IMR-90 (cell line): ENCODE data around the gene AK3. TPM values are rescaled to one million over a fixed set of nuclear protein-coding genes. Genes with fewer than 3 reads are reported as not detected.

Experiments
- ATAC-seq: fragments of 200-7000 bp; cut with Tn5 transposase; 2 replicates; pipeline ENCODE4 v1.9.1; 2020; ENCODE audit warnings: low read depth, mild to moderate bottlenecking, moderate library complexity
- BruUV-seq: library from RNA; stranded (reverse); fragments of 400-500 nt; replicated peaks from 2 replicates; lab custom pipeline; 2021; lab: Mats Ljungman, UMichigan
- CTCF ChIA-PET: fragments of 300-600 bp; formaldehyde crosslinking; extraction: SDS; loops from one replicate; lab custom pipeline; 2021; ENCODE audit warnings: antibody characterized with exemption; lab: Yijun Ruan, JAX
- POLR2A ChIA-PET: fragments of 300-600 bp; sonication (Branson Sonifier 250); formaldehyde crosslinking; loops from one replicate; lab custom pipeline; 2022; ENCODE audit warnings: antibody characterized with exemption; ENCODE audit not compliant: unreplicated experiment; lab: Charles Lee
- DNase-seq: peaks from one replicate; pipeline ENCODE4 v3.0.0; 2013
- H2AFZ ChIP-seq: replicated peaks from 2 replicates; pipeline ENCODE3; 2013; ENCODE audit warnings: low read length, mild to moderate bottlenecking; ENCODE audit not compliant: poor library complexity
- H2AK5ac ChIP-seq: 2 replicates; pipeline ENCODE4 v1.6.1; 2013; ENCODE audit warnings: low read depth, low read length, inconsistent platforms
- H2AK9ac ChIP-seq: replicated peaks from 2 replicates; pipeline ENCODE3; 2013; ENCODE audit warnings: mild to moderate bottlenecking, low read depth, low read length, moderate library complexity; ENCODE audit not compliant: poor library complexity
- H2BK120ac ChIP-seq: 2 replicates; pipeline ENCODE4 v1.6.1; 2013; ENCODE audit warnings: low read depth, low read length, inconsistent platforms
- H2BK15ac ChIP-seq: 3 replicates; pipeline ENCODE4 v1.6.1; 2013; ENCODE audit warnings: low read depth, low read length, inconsistent platforms
- H2BK20ac ChIP-seq: 2 replicates; pipeline ENCODE4 v1.6.1; 2013; ENCODE audit warnings: low read depth, mild to moderate bottlenecking, inconsistent platforms, low read length, moderate library complexity
- H2BK5ac ChIP-seq: 2 replicates; pipeline ENCODE4 v1.6.1; 2013; ENCODE audit warnings: mild to moderate bottlenecking, low read depth, low read length, inconsistent platforms; ENCODE audit not compliant: poor library complexity, severe bottlenecking
- H3K14ac ChIP-seq: replicated peaks from 2 replicates; pipeline ENCODE4 v1.6.1; 2013; ENCODE audit warnings: low read depth, low read length, inconsistent platforms
- H3K18ac ChIP-seq: 2 replicates; pipeline ENCODE4 v1.6.1; 2013; ENCODE audit warnings: low read depth, low read length, control low read depth
- H3K23ac ChIP-seq: 2 replicates; pipeline ENCODE4 v1.6.1; 2013; ENCODE audit warnings: low read depth, low read length, inconsistent platforms
- H3K27ac ChIP-seq: 2 replicates; pipeline ENCODE4 v1.5.1; 2013; ENCODE audit warnings: mild to moderate bottlenecking, control low read depth, low read length; ENCODE audit not compliant: insufficient read depth
- H3K27me3 ChIP-seq: 2 replicates; pipeline ENCODE4 v1.6.1; 2013; ENCODE audit warnings: low read length; ENCODE audit not compliant: control insufficient read depth, insufficient read depth
- H3K36me3 ChIP-seq: 2 replicates; pipeline ENCODE4 v1.6.1; 2013; ENCODE audit warnings: low read length, mixed read lengths; ENCODE audit not compliant: control insufficient read depth, insufficient read depth
- H3K4ac ChIP-seq: 2 replicates; pipeline ENCODE4 v1.6.1; 2013; ENCODE audit warnings: low read depth, low read length, inconsistent platforms
- H3K4me1 ChIP-seq: 2 replicates; pipeline ENCODE4 v1.6.1; 2013; ENCODE audit warnings: low read length, mixed read lengths; ENCODE audit not compliant: control insufficient read depth, insufficient read depth
- H3K4me2 ChIP-seq: 2 replicates; pipeline ENCODE4 v1.6.1; 2013; ENCODE audit warnings: low read depth, mild to moderate bottlenecking, control low read depth, low read length, moderate library complexity
- H3K4me3 ChIP-seq: 2 replicates; pipeline ENCODE4 v1.5.1; 2013; ENCODE audit warnings: low read depth, mild to moderate bottlenecking, control low read depth, low read length, moderate library complexity; ENCODE audit not compliant: insufficient read depth
- H3K56ac ChIP-seq: 2 replicates; pipeline ENCODE4 v1.6.1; 2013; ENCODE audit warnings: low read length, inconsistent platforms; ENCODE audit not compliant: insufficient read depth; ENCODE audit errors: extremely low read depth
- H3K79me1 ChIP-seq, 2 experiments: 2 replicates each; pipeline ENCODE4 v1.6.1; 2013; ENCODE audit warnings: low read length in 2 of 2, inconsistent platforms in 1 of 2, low read depth in 1 of 2
- H3K9ac ChIP-seq: 2 replicates; pipeline ENCODE4 v1.6.1; 2013; ENCODE audit warnings: low read depth, low read length, control low read depth
- H3K9me1 ChIP-seq: 2 replicates; pipeline ENCODE4 v1.6.1; 2013; ENCODE audit warnings: low read length, inconsistent platforms; ENCODE audit not compliant: insufficient read depth
- H3K9me3 ChIP-seq: 2 replicates; pipeline ENCODE4 v1.6.1; 2013; ENCODE audit warnings: low read length; ENCODE audit not compliant: control insufficient read depth, insufficient read depth
- H4K20me1 ChIP-seq: 2 replicates; pipeline ENCODE4 v1.6.1; 2013; ENCODE audit warnings: low read length, inconsistent platforms; ENCODE audit not compliant: insufficient read depth
- H4K5ac ChIP-seq: 2 replicates; pipeline ENCODE4 v1.6.1; 2013; ENCODE audit warnings: mild to moderate bottlenecking, low read depth, low read length, control low read depth
- H4K8ac ChIP-seq, 2 experiments: 2 replicates each; pipeline ENCODE4 v1.6.1; 2013; ENCODE audit warnings: low read depth in 2 of 2, low read length in 2 of 2, control low read depth in 1 of 2, inconsistent platforms in 1 of 2
- H4K91ac ChIP-seq: 2 replicates; pipeline ENCODE4 v1.6.1; 2013; ENCODE audit warnings: low read depth, low read length, inconsistent platforms; ENCODE audit not compliant: insufficient read depth
- BHLHE40 ChIP-seq: fragments of 150-350 bp; IDR thresholded peaks from 2 replicates; pipeline ENCODE4 v1.6.1; 2016; ENCODE audit warnings: mild to moderate bottlenecking, low read depth, low read length
- CEBPB ChIP-seq: IDR thresholded peaks from 2 replicates; pipeline ENCODE4 v1.6.1; 2012; ENCODE audit warnings: low read depth, low read length, improper control_type of control experiment
- CHD1 ChIP-seq: IDR thresholded peaks from 2 replicates; pipeline ENCODE4 v1.6.1; 2012; ENCODE audit warnings: low read depth, low read length, improper control_type of control experiment
- CTCF ChIP-seq: conservative IDR thresholded peaks from 2 replicates; pipeline ENCODE4 v1.5.1; 2012; ENCODE audit warnings: mild to moderate bottlenecking, low read depth, low read length, improper control_type of control experiment
- ELK1 ChIP-seq: fragments of 150-350 bp; IDR thresholded peaks from 2 replicates; pipeline ENCODE4 v1.6.1; 2016; ENCODE audit warnings: low read depth, mild to moderate bottlenecking, low read length, moderate library complexity, borderline replicate concordance
- FOS ChIP-seq: fragments of 150-350 bp; IDR thresholded peaks from 2 replicates; pipeline ENCODE4 v1.6.1; 2016; ENCODE audit warnings: low read depth, low read length
- MAFK ChIP-seq: IDR thresholded peaks from 2 replicates; pipeline ENCODE4 v1.6.1; 2012; ENCODE audit warnings: low read depth, low read length, improper control_type of control experiment
- MAZ ChIP-seq: IDR thresholded peaks from 2 replicates; pipeline ENCODE4 v1.6.1; 2012; ENCODE audit warnings: low read depth, mild to moderate bottlenecking, low read length, improper control_type of control experiment, moderate library complexity, borderline replicate concordance
- MXI1 ChIP-seq: IDR thresholded peaks from 2 replicates; pipeline ENCODE4 v1.6.1; 2012; ENCODE audit warnings: low read depth, mild to moderate bottlenecking, low read length, moderate library complexity, borderline replicate concordance
- NFE2L2 ChIP-seq: fragments of 150-350 bp; IDR thresholded peaks from 2 replicates; pipeline ENCODE4 v1.6.1; 2016; ENCODE audit warnings: low read depth, mild to moderate bottlenecking, low read length
- POLR2A ChIP-seq: IDR thresholded peaks from 2 replicates; pipeline ENCODE4 v1.6.1; 2012; ENCODE audit warnings: mild to moderate bottlenecking, low read depth, low read length
- RAD21 ChIP-seq: IDR thresholded peaks from 2 replicates; pipeline ENCODE4 v1.6.1; 2012; ENCODE audit warnings: low read length, improper control_type of control experiment
- RCOR1 ChIP-seq: IDR thresholded peaks from 2 replicates; pipeline ENCODE4 v1.6.1; 2012; ENCODE audit warnings: mild to moderate bottlenecking, low read length, improper control_type of control experiment; ENCODE audit not compliant: insufficient replicate concordance
- RFX5 ChIP-seq: IDR thresholded peaks from 2 replicates; pipeline ENCODE4 v1.8.0; 2012; ENCODE audit warnings: low read depth, mild to moderate bottlenecking, low read length, moderate library complexity
- SMC3 ChIP-seq: fragments of 150-350 bp; IDR thresholded peaks from 2 replicates; pipeline ENCODE4 v1.6.1; 2016; ENCODE audit warnings: low read depth, mild to moderate bottlenecking, antibody characterized with exemption, low read length, moderate library complexity
- USF2 ChIP-seq: fragments of 150-350 bp; IDR thresholded peaks from 2 replicates; pipeline ENCODE4 v1.6.1; 2017; ENCODE audit warnings: mild to moderate bottlenecking, antibody characterized with exemption, low read length, low read depth
- WGBS, 2 experiments: methylation state at CpG; one replicate each; pipeline versions ENCODE4 v1.1.5 to v1.1.7; 2013; ENCODE audit warnings: missing lambda C conversion rate in 2 of 2; ENCODE audit not compliant: insufficient read length in 1 of 2; ENCODE audit errors: extremely low coverage in 2 of 2; 5-methylcytosine and 5-hydroxymethylcytosine counted together
- dilution Hi-C: fragments of 300-500 bp; cut with HindIII; formaldehyde crosslinking; loops from one replicate; pipeline ENCODE4 v1.14.3; 2018; ENCODE audit warnings: low sequenced_read_pairs; ENCODE audit not compliant: unreplicated experiment
- in situ Hi-C: fragments of 300-500 bp; cut with MboI; formaldehyde crosslinking; loops from 3 replicates; pipeline ENCODE4 v1.14.3; 2019; ENCODE audit warnings: low sequenced_read_pairs, inconsistent platforms, mixed read lengths
- intact Hi-C: fragments of 100-400 bp; cut with micrococcal nuclease; formaldehyde crosslinking; loops from 2 replicates; pipeline ENCODE4 v1.10.0; 2022
- polyA plus RNA-seq, 3 experiments: library from polyadenylated mRNA; depleted of rRNA; stranded (reverse); fragments of >200 nt; gene quantifications; 2 replicates each; pipeline ENCODE4 v1.2.3, GENCODE V29; 2012; ENCODE audit warnings: low replicate concordance in 1 of 3
- total RNA-seq: library from RNA; depleted of rRNA; stranded (reverse); fragments of >200 nt; gene quantifications from 2 replicates; pipeline ENCODE4 v1.2.3, GENCODE V29; 2012

AK3 gene
- total and polyA plus RNA-seq, 2 of the 4 experiments (the other 2 are of a cell fraction): 24.7 to 26.2 TPM

- in situ Hi-C loops: loop anchor here (10.0 to 25.0 kb wide), 3 partner anchors 161 to 673 kb away; partner anchors contain the start of genes INSL6 and PLGRKT
- Histone ChIP-seq H4K91ac (no peak overlapping the region), H3K4me3 (no peak overlapping the region), H2BK5ac (no peak overlapping the region), H3K18ac (no peak overlapping the region), H2AK9ac (no peak overlapping the region), H3K9me3 (no peaks in the 10 kb centered on the region), H3K4me1 (no peaks in the 10 kb centered on the region), H3K56ac (no peak overlapping the region), H4K8ac (no peak overlapping the region), H4K5ac (no peak overlapping the region), H2AK5ac (no peak overlapping the region), H2BK15ac (no peak overlapping the region), H3K9ac (no peak overlapping the region), H3K14ac (no peak overlapping the region), H3K9me1 (no peaks in the 10 kb centered on the region), H4K20me1 (no peaks in the 10 kb centered on the region), H3K4ac (no peak overlapping the region), H3K36me3 (no peaks in the 10 kb centered on the region), H3K79me1 (no peaks in the 10 kb centered on the region), H2BK20ac (no peak overlapping the region), H3K27ac (no peak overlapping the region), H3K27me3 (peaks cover 5% of the 10 kb centered on the region), H3K23ac (no peak overlapping the region), H2BK120ac (no peak overlapping the region), H2AFZ (no peak overlapping the region), H3K4me2 (no peak overlapping the region)
- ChIA-PET CTCF (interaction anchor here (2.3 kb wide), 1 partner anchor 161 kb away, joined by 8 read pairs; no protein-coding TSS in a partner anchor), POLR2A (no interaction called here)
- BruUV-seq: no TSS peak
- dilution Hi-C loops: no loop called here
- no CpG with 5 or more reads among the region's 3 CpGs for WGBS, 2 experiments
- TF ChIP-seq CHD1 (no peak), SMC3 (no peak), RAD21 (no peak), FOS (no peak), BHLHE40 (no peak), RCOR1 (no peak), MAFK (no peak), USF2 (no peak), CEBPB (no peak), MXI1 (no peak), CTCF (no peak), RFX5 (no peak), MAZ (no peak), NFE2L2 (no peak), POLR2A (no peak), ELK1 (no peak)
- intact Hi-C loops: no loop called here
- ATAC-seq (no peak), DNase-seq (no peak)
These were observed 23.0 kb upstream of the AK3 start for GRCh38 chr9:4764033-4764432.
